Esophagus (tissue), 2 donors: ENCODE data around the gene TARBP2. TPM values are rescaled to one million over a fixed set of nuclear protein-coding genes. Genes with fewer than 3 reads are reported as not detected.

Source experiments
- H3K27ac ChIP-seq, 2 donors: one replicate each; pipeline ENCODE4 v1.5.1; 2013; ENCODE audit warnings: low read depth in 2 of 2, mild to moderate bottlenecking in 2 of 2, inconsistent platforms in 1 of 2, low read length in 1 of 2, moderate library complexity in 1 of 2
- H3K27me3 ChIP-seq, 2 donors: one replicate each; pipeline ENCODE4 v1.6.1; 2013; ENCODE audit warnings: low read length in 2 of 2, control low read depth in 1 of 2, mild to moderate bottlenecking in 1 of 2; ENCODE audit not compliant: insufficient read depth in 2 of 2, control insufficient read depth in 1 of 2
- H3K36me3 ChIP-seq, 2 donors: one replicate each; pipeline ENCODE4 v1.6.1; 2013; ENCODE audit warnings: low read length in 1 of 2; ENCODE audit not compliant: control insufficient read depth in 2 of 2, insufficient read depth in 2 of 2
- H3K4me1 ChIP-seq, 2 donors: one replicate each; pipeline ENCODE4 v1.6.1; 2013; ENCODE audit warnings: low read length in 1 of 2; ENCODE audit not compliant: control insufficient read depth in 2 of 2, insufficient read depth in 2 of 2
- H3K4me3 ChIP-seq, 2 donors: one replicate each; pipeline ENCODE4 v1.5.1; 2013; ENCODE audit warnings: low read length in 2 of 2, mild to moderate bottlenecking in 2 of 2, low read depth in 1 of 2, moderate library complexity in 1 of 2
- H3K9me3 ChIP-seq, 2 donors: one replicate each; pipeline ENCODE4 v1.6.1; 2013; ENCODE audit warnings: mild to moderate bottlenecking in 2 of 2, low read depth in 1 of 2, low read length in 1 of 2, moderate library complexity in 1 of 2; ENCODE audit not compliant: control insufficient read depth in 2 of 2, insufficient read depth in 1 of 2
- WGBS, 2 donors: extraction: QIAGEN DNeasy Blood & Tissue Kit; methylation state at CpG; one replicate each; pipeline ENCODE4 v1.1.7; 2013; 5-methylcytosine and 5-hydroxymethylcytosine counted together
- polyA plus RNA-seq, 2 donors: library from polyadenylated mRNA; stranded (reverse); fragments of 200-250 nt; gene quantifications; one replicate each; pipeline ENCODE4 v1.2.3, GENCODE V29; 2013
- donor health status: healthy with polysubstance abuse.
- donor health status: Bipolar disorder and iron deficiency.

The TARBP2 gene
- polyA plus RNA-seq, 2 donors, result 20.1 to 24.8 TPM

- Histone ChIP-seq H3K4me3 (no peak overlapping the region), H3K27ac (peak overlapping the region; percentile 54 to 73), H3K27me3 (no peaks in the 10 kb centered on the region), H3K9me3 (no peaks in the 10 kb centered on the region), H3K4me1 (peaks cover 7 to 14% of the 10 kb centered on the region in 2 donors), H3K36me3 (peaks cover 8 to 23% of the 10 kb centered on the region in 2 donors)
- WGBS, 2 donors, result 59 to 75% methylated on average over 18 of the region's 18 CpGs
These were observed 18.4 kb upstream of the TARBP2 start for GRCh38 chr12:53482626-53483168.

GRCh38 chr12:53483225-53483978 is 17.7 kb upstream of the TARBP2 start:
- WGBS, 2 donors, result 54 to 58% methylated on average over 9 of the region's 9 CpGs
- Histone ChIP-seq H3K27ac (peak overlapping the region; percentile 27 to 54), H3K9me3 (no peaks in the 10 kb centered on the region), H3K27me3 (no peaks in the 10 kb centered on the region), H3K4me3 (no peak overlapping the region), H3K4me1 (peaks cover 7 to 14% of the 10 kb centered on the region in 2 donors), H3K36me3 (peaks cover 8 to 23% of the 10 kb centered on the region in 2 donors)

- no peak overlapping the region for H3K4me3 ChIP-seq
- peaks cover 8 to 21% of the 10 kb centered on the region in 2 donors for H3K36me3 ChIP-seq
- no peak overlapping the region for H3K27ac ChIP-seq
- WGBS, 2 donors, result 84 to 92% methylated on average over 4 of the region's 4 CpGs
- peaks cover 7 to 14% of the 10 kb centered on the region in 2 donors for H3K4me1 ChIP-seq
- H3K27me3 ChIP-seq, result no peaks in the 10 kb centered on the region
- no peaks in the 10 kb centered on the region for H3K9me3 ChIP-seq
These were observed 17.1 kb upstream of the TARBP2 start for GRCh38 chr12:53483979-53484377.

GRCh38 chr12:53484686-53485575 is 16.2 kb upstream of the TARBP2 start:
- 85 to 89% methylated on average over 10 of the region's 10 CpGs for WGBS, 2 donors
- Histone ChIP-seq H3K36me3 (peaks cover 6 to 17% of the 10 kb centered on the region in 2 donors), H3K27ac (no peak overlapping the region)

GRCh38 chr12:53485955-53486735 is 14.9 kb upstream of the TARBP2 start:
- Histone ChIP-seq H3K4me1 (peaks cover 5 to 14% of the 10 kb centered on the region in 2 donors), H3K36me3 (peaks cover 6 to 16% of the 10 kb centered on the region in 2 donors), H3K9me3 (no peaks in the 10 kb centered on the region), H3K27me3 (no peaks in the 10 kb centered on the region), H3K27ac (no peak overlapping the region), H3K4me3 (no peak overlapping the region)
- 94 to 95% methylated on average over 10 of the region's 10 CpGs for WGBS, 2 donors

More at GRCh38 chr12:53484686-53485575, 16.2 kb upstream of the TARBP2 start:
- H3K4me3 ChIP-seq, result no peak overlapping the region
- peaks cover 7 to 14% of the 10 kb centered on the region in 2 donors for H3K4me1 ChIP-seq
- H3K27me3 ChIP-seq, result no peaks in the 10 kb centered on the region
- H3K9me3 ChIP-seq, result no peaks in the 10 kb centered on the region

GRCh38 chr12:53486736-53487487 is 14.2 kb upstream of the TARBP2 start:
- Histone ChIP-seq H3K4me3 (no peak overlapping the region), H3K9me3 (no peaks in the 10 kb centered on the region), H3K4me1 (peaks cover 5 to 14% of the 10 kb centered on the region in 2 donors), H3K27me3 (no peaks in the 10 kb centered on the region), H3K27ac (no peak overlapping the region), H3K36me3 (peaks cover 6 to 14% of the 10 kb centered on the region in 2 donors)
- 82 to 84% methylated on average over 17 of the region's 17 CpGs for WGBS, 2 donors

- Histone ChIP-seq H3K4me1 (peaks cover 0 to 8% of the 10 kb centered on the region in 2 donors), H3K27ac (no peak overlapping the region), H3K9me3 (no peaks in the 10 kb centered on the region), H3K4me3 (no peak overlapping the region), H3K27me3 (no peaks in the 10 kb centered on the region), H3K36me3 (peaks cover 6 to 12% of the 10 kb centered on the region in 2 donors)
- WGBS, 2 donors, result 87 to 92% methylated on average over 5 of the region's 5 CpGs
These were observed 11.7 kb upstream of the TARBP2 start for GRCh38 chr12:53489242-53489864.

- WGBS, 2 donors, result 60 to 63% methylated on average over 20 of the region's 20 CpGs
- Histone ChIP-seq H3K4me1 (peaks cover 0 to 6% of the 10 kb centered on the region in 2 donors), H3K4me3 (peak overlapping the region in 1 of 2 donors; percentile 53)
These were observed 8.9 kb upstream of the TARBP2 start for GRCh38 chr12:53492188-53492587.

More at GRCh38 chr12:53492188-53492587, 8.9 kb upstream of the TARBP2 start:
- Histone ChIP-seq H3K9me3 (no peaks in the 10 kb centered on the region), H3K27ac (peak overlapping the region; percentile 15 to 59), H3K27me3 (no peaks in the 10 kb centered on the region), H3K36me3 (no peaks in the 10 kb centered on the region)
